ENCODE measurements around the gene CECR2.

GRCh38 chr22:17322511-17322910 lies 46.7 kb upstream of the CECR2 start:
- no peak for TF ChIP-seq TAF1 (IDR thresholded peaks at IDR 0.05; ENCODE audit: low read depth)
- TF ChIP-seq, protein P1, sequence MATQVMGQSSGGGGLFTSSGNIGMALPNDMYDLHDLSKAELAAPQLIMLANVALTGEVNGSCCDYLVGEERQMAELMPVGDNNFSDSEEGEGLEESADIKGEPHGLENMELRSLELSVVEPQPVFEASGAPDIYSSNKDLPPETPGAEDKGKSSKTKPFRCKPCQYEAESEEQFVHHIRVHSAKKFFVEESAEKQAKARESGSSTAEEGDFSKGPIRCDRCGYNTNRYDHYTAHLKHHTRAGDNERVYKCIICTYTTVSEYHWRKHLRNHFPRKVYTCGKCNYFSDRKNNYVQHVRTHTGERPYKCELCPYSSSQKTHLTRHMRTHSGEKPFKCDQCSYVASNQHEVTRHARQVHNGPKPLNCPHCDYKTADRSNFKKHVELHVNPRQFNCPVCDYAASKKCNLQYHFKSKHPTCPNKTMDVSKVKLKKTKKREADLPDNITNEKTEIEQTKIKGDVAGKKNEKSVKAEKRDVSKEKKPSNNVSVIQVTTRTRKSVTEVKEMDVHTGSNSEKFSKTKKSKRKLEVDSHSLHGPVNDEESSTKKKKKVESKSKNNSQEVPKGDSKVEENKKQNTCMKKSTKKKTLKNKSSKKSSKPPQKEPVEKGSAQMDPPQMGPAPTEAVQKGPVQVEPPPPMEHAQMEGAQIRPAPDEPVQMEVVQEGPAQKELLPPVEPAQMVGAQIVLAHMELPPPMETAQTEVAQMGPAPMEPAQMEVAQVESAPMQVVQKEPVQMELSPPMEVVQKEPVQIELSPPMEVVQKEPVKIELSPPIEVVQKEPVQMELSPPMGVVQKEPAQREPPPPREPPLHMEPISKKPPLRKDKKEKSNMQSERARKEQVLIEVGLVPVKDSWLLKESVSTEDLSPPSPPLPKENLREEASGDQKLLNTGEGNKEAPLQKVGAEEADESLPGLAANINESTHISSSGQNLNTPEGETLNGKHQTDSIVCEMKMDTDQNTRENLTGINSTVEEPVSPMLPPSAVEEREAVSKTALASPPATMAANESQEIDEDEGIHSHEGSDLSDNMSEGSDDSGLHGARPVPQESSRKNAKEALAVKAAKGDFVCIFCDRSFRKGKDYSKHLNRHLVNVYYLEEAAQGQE (IDR thresholded peaks at IDR 0.05; ENCODE audit: low read depth), result no peak
- no peak for TF ChIP-seq CREB1 (IDR thresholded peaks at IDR 0.05; ENCODE audit: low read depth)
- TF ChIP-seq CEBPB (IDR thresholded peaks at IDR 0.05), result no peak
- no peak for TF ChIP-seq EP300 (IDR thresholded peaks at IDR 0.05; ENCODE audit: borderline replicate concordance)
- no peak for TF ChIP-seq YY1 (IDR thresholded peaks at IDR 0.05; ENCODE audit: low read depth)
- no peak for TF ChIP-seq RAD21 (IDR thresholded peaks at IDR 0.05; ENCODE audit: low read depth)
- TF ChIP-seq ZBTB7A (IDR thresholded peaks at IDR 0.05; ENCODE audit: low read depth), result no peak
- TF ChIP-seq, protein P2, sequence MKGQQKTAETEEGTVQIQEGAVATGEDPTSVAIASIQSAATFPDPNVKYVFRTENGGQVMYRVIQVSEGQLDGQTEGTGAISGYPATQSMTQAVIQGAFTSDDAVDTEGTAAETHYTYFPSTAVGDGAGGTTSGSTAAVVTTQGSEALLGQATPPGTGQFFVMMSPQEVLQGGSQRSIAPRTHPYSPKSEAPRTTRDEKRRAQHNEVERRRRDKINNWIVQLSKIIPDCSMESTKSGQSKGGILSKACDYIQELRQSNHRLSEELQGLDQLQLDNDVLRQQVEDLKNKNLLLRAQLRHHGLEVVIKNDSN (IDR thresholded peaks at IDR 0.05), result no peak
- TF ChIP-seq TCF12 (IDR thresholded peaks at IDR 0.05; ENCODE audit: low read depth), result no peak
- no peak for TF ChIP-seq NFIC (IDR thresholded peaks at IDR 0.05)
